ENCODE results near the gene EFNA1.
A peak's percentile ranks its signal among the peaks of the same experiment; 100 is the strongest.

EFNA1 gene

GRCh38 chr1:155084722-155085503, 42.8 kb upstream of the EFNA1 start:
- Histone ChIP-seq H3K4me1 (ENCODE audit: control insufficient read depth, low read depth, low read length) (peaks cover 14% of the 10 kb centered on the region), H3K27me3 (ENCODE audit: control insufficient read depth, insufficient read depth, low read length) (peaks cover 46% of the 10 kb centered on the region), H3K9me3 (ENCODE audit: control insufficient read depth, low read depth, low read length) (no peaks in the 10 kb centered on the region), H3K36me3 (ENCODE audit: control insufficient read depth, low read depth, low read length) (no peaks in the 10 kb centered on the region), H3K4me3 (ENCODE audit: low read length) (peak overlapping the region; percentile 92), H3K27ac (ENCODE audit: low read length) (no peak overlapping the region), H3K9ac (ENCODE audit: low read length) (peak overlapping the region; percentile 49)

- Histone ChIP-seq H3K27ac (ENCODE audit: low read length) (no peak overlapping the region), H3K36me3 (ENCODE audit: control insufficient read depth, low read depth, low read length) (no peaks in the 10 kb centered on the region), H3K4me3 (ENCODE audit: low read length) (peak overlapping the region; percentile 92), H3K4me1 (ENCODE audit: control insufficient read depth, low read depth, low read length) (peaks cover 14% of the 10 kb centered on the region), H3K9me3 (ENCODE audit: control insufficient read depth, low read depth, low read length) (no peaks in the 10 kb centered on the region), H3K27me3 (ENCODE audit: control insufficient read depth, insufficient read depth, low read length) (peaks cover 39% of the 10 kb centered on the region), H3K9ac (ENCODE audit: low read length) (peak overlapping the region; percentile 49)
Measured at GRCh38 chr1:155085504-155086127, 42.1 kb upstream of the EFNA1 start.

- H3K4me3 ChIP-seq (ENCODE audit: low read length): no peak overlapping the region
- H3K27ac ChIP-seq (ENCODE audit: low read length): no peak overlapping the region
- no peaks in the 10 kb centered on the region for H3K36me3 ChIP-seq (ENCODE audit: control insufficient read depth, low read depth, low read length)
- peaks cover 14% of the 10 kb centered on the region for H3K4me1 ChIP-seq (ENCODE audit: control insufficient read depth, low read depth, low read length)
- H3K9me3 ChIP-seq (ENCODE audit: control insufficient read depth, low read depth, low read length): no peaks in the 10 kb centered on the region
- H3K27me3 ChIP-seq (ENCODE audit: control insufficient read depth, insufficient read depth, low read length): peaks cover 33% of the 10 kb centered on the region
- no peak overlapping the region for H3K9ac ChIP-seq (ENCODE audit: low read length)
Measured at GRCh38 chr1:155086128-155086741, 41.4 kb upstream of the EFNA1 start.

GRCh38 chr1:155086856-155087535, 40.7 kb upstream of the EFNA1 start:
- H3K36me3 ChIP-seq (ENCODE audit: control insufficient read depth, low read depth, low read length): no peaks in the 10 kb centered on the region
- no peak overlapping the region for H3K4me3 ChIP-seq (ENCODE audit: low read length)
- H3K27me3 ChIP-seq (ENCODE audit: control insufficient read depth, insufficient read depth, low read length): peaks cover 30% of the 10 kb centered on the region
- no peaks in the 10 kb centered on the region for H3K9me3 ChIP-seq (ENCODE audit: control insufficient read depth, low read depth, low read length)
- H3K9ac ChIP-seq (ENCODE audit: low read length): no peak overlapping the region
- peaks cover 14% of the 10 kb centered on the region for H3K4me1 ChIP-seq (ENCODE audit: control insufficient read depth, low read depth, low read length)
- no peak overlapping the region for H3K27ac ChIP-seq (ENCODE audit: low read length)

- H3K27ac ChIP-seq (ENCODE audit: low read length): no peak overlapping the region
- H3K27me3 ChIP-seq (ENCODE audit: control insufficient read depth, insufficient read depth, low read length): peaks cover 13% of the 10 kb centered on the region
- no peaks in the 10 kb centered on the region for H3K36me3 ChIP-seq (ENCODE audit: control insufficient read depth, low read depth, low read length)
- no peaks in the 10 kb centered on the region for H3K4me1 ChIP-seq (ENCODE audit: control insufficient read depth, low read depth, low read length)
- no peaks in the 10 kb centered on the region for H3K9me3 ChIP-seq (ENCODE audit: control insufficient read depth, low read depth, low read length)
- no peak overlapping the region for H3K9ac ChIP-seq (ENCODE audit: low read length)
- H3K4me3 ChIP-seq (ENCODE audit: low read length): no peak overlapping the region
Measured at GRCh38 chr1:155091071-155092051, 36.3 kb upstream of the EFNA1 start.

GRCh38 chr1:155092131-155092530, 35.5 kb upstream of the EFNA1 start:
- Histone ChIP-seq H3K9ac (ENCODE audit: low read length) (no peak overlapping the region), H3K4me1 (ENCODE audit: control insufficient read depth, low read depth, low read length) (no peaks in the 10 kb centered on the region), H3K4me3 (ENCODE audit: low read length) (no peak overlapping the region), H3K27ac (ENCODE audit: low read length) (no peak overlapping the region), H3K9me3 (ENCODE audit: control insufficient read depth, low read depth, low read length) (no peaks in the 10 kb centered on the region), H3K27me3 (ENCODE audit: control insufficient read depth, insufficient read depth, low read length) (peaks cover 13% of the 10 kb centered on the region), H3K36me3 (ENCODE audit: control insufficient read depth, low read depth, low read length) (no peaks in the 10 kb centered on the region)

GRCh38 chr1:155092641-155093040, 35.0 kb upstream of the EFNA1 start:
- H3K36me3 ChIP-seq (ENCODE audit: control insufficient read depth, low read depth, low read length): no peaks in the 10 kb centered on the region
- no peak overlapping the region for H3K27ac ChIP-seq (ENCODE audit: low read length)
- H3K9ac ChIP-seq (ENCODE audit: low read length): no peak overlapping the region
- no peaks in the 10 kb centered on the region for H3K9me3 ChIP-seq (ENCODE audit: control insufficient read depth, low read depth, low read length)
- H3K27me3 ChIP-seq (ENCODE audit: control insufficient read depth, insufficient read depth, low read length): peaks cover 13% of the 10 kb centered on the region
- no peak overlapping the region for H3K4me3 ChIP-seq (ENCODE audit: low read length)
- no peaks in the 10 kb centered on the region for H3K4me1 ChIP-seq (ENCODE audit: control insufficient read depth, low read depth, low read length)

- no peak overlapping the region for H3K9ac ChIP-seq (ENCODE audit: low read length)
- H3K9me3 ChIP-seq (ENCODE audit: control insufficient read depth, low read depth, low read length): no peaks in the 10 kb centered on the region
- H3K4me1 ChIP-seq (ENCODE audit: control insufficient read depth, low read depth, low read length): no peaks in the 10 kb centered on the region
- H3K27me3 ChIP-seq (ENCODE audit: control insufficient read depth, insufficient read depth, low read length): peaks cover 13% of the 10 kb centered on the region
- H3K27ac ChIP-seq (ENCODE audit: low read length): no peak overlapping the region
- no peak overlapping the region for H3K4me3 ChIP-seq (ENCODE audit: low read length)
- H3K36me3 ChIP-seq (ENCODE audit: control insufficient read depth, low read depth, low read length): no peaks in the 10 kb centered on the region
Measured at GRCh38 chr1:155093911-155094621, 33.6 kb upstream of the EFNA1 start.

GRCh38 chr1:155094622-155094948, 33.1 kb upstream of the EFNA1 start:
- Histone ChIP-seq H3K27ac (ENCODE audit: low read length) (no peak overlapping the region), H3K27me3 (ENCODE audit: control insufficient read depth, insufficient read depth, low read length) (peaks cover 13% of the 10 kb centered on the region), H3K4me3 (ENCODE audit: low read length) (no peak overlapping the region), H3K36me3 (ENCODE audit: control insufficient read depth, low read depth, low read length) (no peaks in the 10 kb centered on the region), H3K4me1 (ENCODE audit: control insufficient read depth, low read depth, low read length) (no peaks in the 10 kb centered on the region), H3K9ac (ENCODE audit: low read length) (no peak overlapping the region), H3K9me3 (ENCODE audit: control insufficient read depth, low read depth, low read length) (no peaks in the 10 kb centered on the region)

- Histone ChIP-seq H3K27me3 (ENCODE audit: control insufficient read depth, insufficient read depth, low read length) (no peaks in the 10 kb centered on the region), H3K9me3 (ENCODE audit: control insufficient read depth, low read depth, low read length) (no peaks in the 10 kb centered on the region), H3K9ac (ENCODE audit: low read length) (no peak overlapping the region), H3K36me3 (ENCODE audit: control insufficient read depth, low read depth, low read length) (no peaks in the 10 kb centered on the region), H3K4me3 (ENCODE audit: low read length) (no peak overlapping the region), H3K4me1 (ENCODE audit: control insufficient read depth, low read depth, low read length) (no peaks in the 10 kb centered on the region), H3K27ac (ENCODE audit: low read length) (no peak overlapping the region)
Measured at GRCh38 chr1:155099331-155099730, 28.3 kb upstream of the EFNA1 start.

Data from iPS-18a (cell line).